Measurements from ENCODE around the gene KIAA1755.

The KIAA1755 gene

GRCh38 chr20:38197217-38197616, 63.3 kb downstream of the KIAA1755 start:
- WGBS, result 80% methylated on average over 5 of the region's 5 CpGs
- H3K9ac ChIP-seq (ENCODE audit: low read depth, low read length), result no peak overlapping the region
- H3K9me3 ChIP-seq (ENCODE audit: insufficient read depth, low read depth, low read length), result no peaks in the 10 kb centered on the region
- H3K27me3 ChIP-seq (ENCODE audit: insufficient read depth, low read length), result no peaks in the 10 kb centered on the region
- no peaks in the 10 kb centered on the region for H3K36me3 ChIP-seq (ENCODE audit: insufficient read depth, low read length)
- H3K4me1 ChIP-seq (ENCODE audit: insufficient read depth, low read length), result 0 out of 2 replicates have a peak, but pooled peaks cover 4% of the 10 kb centered on the region
- no peak overlapping the region for H3K27ac ChIP-seq (ENCODE audit: low read depth, low read length)
- no peak overlapping the region for H3K4me3 ChIP-seq (ENCODE audit: low read length)

GRCh38 chr20:38196592-38196991, 63.9 kb downstream of the KIAA1755 start:
- Histone ChIP-seq H3K36me3 (ENCODE audit: insufficient read depth, low read length) (no peaks in the 10 kb centered on the region), H3K4me3 (ENCODE audit: low read length) (no peak overlapping the region), H3K9me3 (ENCODE audit: insufficient read depth, low read depth, low read length) (no peaks in the 10 kb centered on the region), H3K9ac (ENCODE audit: low read depth, low read length) (no peak overlapping the region), H3K27me3 (ENCODE audit: insufficient read depth, low read length) (no peaks in the 10 kb centered on the region), H3K27ac (ENCODE audit: low read depth, low read length) (no peak overlapping the region), H3K4me1 (ENCODE audit: insufficient read depth, low read length) (0 out of 2 replicates have a peak, but pooled peaks cover 4% of the 10 kb centered on the region)
- 88% methylated on average over 5 of the region's 5 CpGs for WGBS

- Histone ChIP-seq H3K4me1 (ENCODE audit: insufficient read depth, low read length) (0 out of 2 replicates have a peak, but pooled peaks cover 4% of the 10 kb centered on the region), H3K9ac (ENCODE audit: low read depth, low read length) (no peak overlapping the region), H3K27ac (ENCODE audit: low read depth, low read length) (no peak overlapping the region), H3K9me3 (ENCODE audit: insufficient read depth, low read depth, low read length) (no peaks in the 10 kb centered on the region), H3K27me3 (ENCODE audit: insufficient read depth, low read length) (no peaks in the 10 kb centered on the region), H3K4me3 (ENCODE audit: low read length) (no peak overlapping the region), H3K36me3 (ENCODE audit: insufficient read depth, low read length) (no peaks in the 10 kb centered on the region)
- 96% methylated on average over 4 of the region's 4 CpGs for WGBS
Observed at GRCh38 chr20:38196076-38196475, 64.5 kb downstream of the KIAA1755 start.

- WGBS, result 93% methylated on average over 7 of the region's 7 CpGs
- Histone ChIP-seq H3K4me3 (ENCODE audit: low read length) (no peak overlapping the region), H3K27me3 (ENCODE audit: insufficient read depth, low read length) (no peaks in the 10 kb centered on the region), H3K9ac (ENCODE audit: low read depth, low read length) (no peak overlapping the region), H3K36me3 (ENCODE audit: insufficient read depth, low read length) (no peaks in the 10 kb centered on the region), H3K9me3 (ENCODE audit: insufficient read depth, low read depth, low read length) (no peaks in the 10 kb centered on the region), H3K4me1 (ENCODE audit: insufficient read depth, low read length) (0 out of 2 replicates have a peak, but pooled peaks cover 4% of the 10 kb centered on the region), H3K27ac (ENCODE audit: low read depth, low read length) (no peak overlapping the region)
Observed at GRCh38 chr20:38195521-38195920, 65.0 kb downstream of the KIAA1755 start.

- Histone ChIP-seq H3K27me3 (ENCODE audit: insufficient read depth, low read length) (no peaks in the 10 kb centered on the region), H3K9ac (ENCODE audit: low read depth, low read length) (no peak overlapping the region), H3K4me1 (ENCODE audit: insufficient read depth, low read length) (0 out of 2 replicates have a peak, but pooled peaks cover 4% of the 10 kb centered on the region), H3K4me3 (ENCODE audit: low read length) (no peak overlapping the region), H3K9me3 (ENCODE audit: insufficient read depth, low read depth, low read length) (no peaks in the 10 kb centered on the region), H3K36me3 (ENCODE audit: insufficient read depth, low read length) (no peaks in the 10 kb centered on the region), H3K27ac (ENCODE audit: low read depth, low read length) (no peak overlapping the region)
- 89% methylated on average over 5 of the region's 5 CpGs for WGBS
Observed at GRCh38 chr20:38194971-38195504, 65.5 kb downstream of the KIAA1755 start.

- WGBS, result 93% methylated on average over 4 of the region's 4 CpGs
- H3K4me1 ChIP-seq (ENCODE audit: insufficient read depth, low read length), result 0 out of 2 replicates have a peak, but pooled peaks cover 4% of the 10 kb centered on the region
Observed at GRCh38 chr20:38193586-38194105, 66.9 kb downstream of the KIAA1755 start.

GRCh38 chr20:38192323-38192885, 68.1 kb downstream of the KIAA1755 start:
- Histone ChIP-seq H3K9me3 (ENCODE audit: insufficient read depth, low read depth, low read length) (no peaks in the 10 kb centered on the region), H3K27ac (ENCODE audit: low read depth, low read length) (no peak overlapping the region), H3K27me3 (ENCODE audit: insufficient read depth, low read length) (no peaks in the 10 kb centered on the region), H3K9ac (ENCODE audit: low read depth, low read length) (no peak overlapping the region), H3K36me3 (ENCODE audit: insufficient read depth, low read length) (no peaks in the 10 kb centered on the region), H3K4me3 (ENCODE audit: low read length) (no peak overlapping the region), H3K4me1 (ENCODE audit: insufficient read depth, low read length) (no peaks in the 10 kb centered on the region)
- WGBS, result 91% methylated on average over 9 of the region's 9 CpGs

More at GRCh38 chr20:38193586-38194105, 66.9 kb downstream of the KIAA1755 start:
- Histone ChIP-seq H3K27me3 (ENCODE audit: insufficient read depth, low read length) (no peaks in the 10 kb centered on the region), H3K36me3 (ENCODE audit: insufficient read depth, low read length) (no peaks in the 10 kb centered on the region), H3K9ac (ENCODE audit: low read depth, low read length) (no peak overlapping the region), H3K27ac (ENCODE audit: low read depth, low read length) (no peak overlapping the region), H3K9me3 (ENCODE audit: insufficient read depth, low read depth, low read length) (no peaks in the 10 kb centered on the region), H3K4me3 (ENCODE audit: low read length) (no peak overlapping the region)

GRCh38 chr20:38191654-38192053, 68.9 kb downstream of the KIAA1755 start:
- no peaks in the 10 kb centered on the region for H3K27me3 ChIP-seq (ENCODE audit: insufficient read depth, low read length)
- no peaks in the 10 kb centered on the region for H3K36me3 ChIP-seq (ENCODE audit: insufficient read depth, low read length)
- H3K9me3 ChIP-seq (ENCODE audit: insufficient read depth, low read depth, low read length), result no peaks in the 10 kb centered on the region
- no peak overlapping the region for H3K9ac ChIP-seq (ENCODE audit: low read depth, low read length)
- no peaks in the 10 kb centered on the region for H3K4me1 ChIP-seq (ENCODE audit: insufficient read depth, low read length)
- 85% methylated on average over 5 of the region's 5 CpGs for WGBS
- H3K27ac ChIP-seq (ENCODE audit: low read depth, low read length), result no peak overlapping the region
- H3K4me3 ChIP-seq (ENCODE audit: low read length), result no peak overlapping the region

- no peaks in the 10 kb centered on the region for H3K9me3 ChIP-seq (ENCODE audit: insufficient read depth, low read depth, low read length)
- H3K36me3 ChIP-seq (ENCODE audit: insufficient read depth, low read length), result no peaks in the 10 kb centered on the region
- H3K4me1 ChIP-seq (ENCODE audit: insufficient read depth, low read length), result no peaks in the 10 kb centered on the region
- 82% methylated on average over 3 of the region's 3 CpGs for WGBS
- no peak overlapping the region for H3K27ac ChIP-seq (ENCODE audit: low read depth, low read length)
- no peak overlapping the region for H3K4me3 ChIP-seq (ENCODE audit: low read length)
- no peaks in the 10 kb centered on the region for H3K27me3 ChIP-seq (ENCODE audit: insufficient read depth, low read length)
- no peak overlapping the region for H3K9ac ChIP-seq (ENCODE audit: low read depth, low read length)
Observed at GRCh38 chr20:38190936-38191371, 69.6 kb downstream of the KIAA1755 start.

GRCh38 chr20:38190166-38190565, 70.4 kb downstream of the KIAA1755 start:
- Histone ChIP-seq H3K4me1 (ENCODE audit: insufficient read depth, low read length) (no peaks in the 10 kb centered on the region), H3K27ac (ENCODE audit: low read depth, low read length) (no peak overlapping the region), H3K27me3 (ENCODE audit: insufficient read depth, low read length) (no peaks in the 10 kb centered on the region), H3K9ac (ENCODE audit: low read depth, low read length) (no peak overlapping the region), H3K36me3 (ENCODE audit: insufficient read depth, low read length) (no peaks in the 10 kb centered on the region), H3K9me3 (ENCODE audit: insufficient read depth, low read depth, low read length) (no peaks in the 10 kb centered on the region), H3K4me3 (ENCODE audit: low read length) (no peak overlapping the region)
- WGBS, result 93% methylated on average over 5 of the region's 6 CpGs

GRCh38 chr20:38187517-38187916, 73.0 kb downstream of the KIAA1755 start:
- no peak overlapping the region for H3K27ac ChIP-seq (ENCODE audit: low read depth, low read length)
- no peaks in the 10 kb centered on the region for H3K36me3 ChIP-seq (ENCODE audit: insufficient read depth, low read length)
- no peak overlapping the region for H3K4me3 ChIP-seq (ENCODE audit: low read length)
- H3K9ac ChIP-seq (ENCODE audit: low read depth, low read length), result no peak overlapping the region
- 58% methylated on average over 5 of the region's 5 CpGs for WGBS
- no peaks in the 10 kb centered on the region for H3K27me3 ChIP-seq (ENCODE audit: insufficient read depth, low read length)
- no peaks in the 10 kb centered on the region for H3K4me1 ChIP-seq (ENCODE audit: insufficient read depth, low read length)
- no peaks in the 10 kb centered on the region for H3K9me3 ChIP-seq (ENCODE audit: insufficient read depth, low read depth, low read length)

All from HUES64 (cell line).